Fibroblast of gingiva (primary cell): ENCODE data around the gene TMEM141.

ENCODE experiments used
- DNase-seq: peaks from one replicate; pipeline ENCODE4 v3.0.0-alpha.2; 2011; ENCODE audit warnings: low read depth

TMEM141 gene

DNA sequence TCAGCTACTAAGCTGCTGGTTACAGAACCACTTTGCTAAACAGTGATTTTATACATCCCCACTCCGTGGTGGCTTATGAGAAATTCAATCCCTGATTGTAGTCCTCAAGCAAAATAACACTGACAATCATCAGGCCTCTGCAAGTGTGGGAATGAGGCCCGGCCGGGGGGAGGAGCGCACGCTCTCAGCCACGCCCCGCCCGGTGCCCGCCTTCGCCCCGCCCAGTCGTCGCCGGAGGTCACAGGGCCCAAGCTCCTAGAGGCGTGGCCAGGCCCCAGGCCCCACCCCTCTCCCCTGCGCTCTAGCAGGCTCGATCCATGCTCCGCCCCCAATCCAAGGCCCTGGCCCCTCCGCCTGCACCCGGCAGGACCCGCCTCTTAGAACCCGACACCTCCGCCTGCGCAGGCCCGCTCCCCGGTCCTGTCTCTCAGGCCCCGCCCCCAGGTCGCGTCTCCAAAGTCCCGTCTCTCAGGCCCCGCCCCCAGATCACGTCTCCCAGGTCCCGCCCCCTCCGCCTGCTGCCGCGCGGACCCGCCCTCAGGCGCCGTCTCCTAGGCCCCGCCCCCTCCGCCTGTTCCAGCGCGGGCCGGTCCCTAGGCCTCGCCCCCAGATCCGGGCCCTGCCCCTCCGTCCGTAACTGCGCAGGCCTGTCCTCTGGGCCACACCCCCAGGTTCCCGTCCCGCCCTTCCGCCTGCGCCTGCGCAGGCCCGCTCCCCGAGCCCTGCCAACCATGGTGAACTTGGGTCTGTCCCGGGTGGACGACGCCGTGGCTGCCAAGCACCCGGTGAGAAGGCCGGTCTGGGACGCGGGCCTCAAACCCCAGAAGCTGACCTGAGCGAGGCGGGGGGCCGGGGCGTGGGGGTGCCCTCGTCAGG is at the start of gene TMEM141:
Gene TMEM141 (plus strand): TSS at position 705 of the 876 bp plus-strand sequence. CDS start 27 bp downstream, at position 732.
- peak; percentile 99 for DNase-seq

DNA sequence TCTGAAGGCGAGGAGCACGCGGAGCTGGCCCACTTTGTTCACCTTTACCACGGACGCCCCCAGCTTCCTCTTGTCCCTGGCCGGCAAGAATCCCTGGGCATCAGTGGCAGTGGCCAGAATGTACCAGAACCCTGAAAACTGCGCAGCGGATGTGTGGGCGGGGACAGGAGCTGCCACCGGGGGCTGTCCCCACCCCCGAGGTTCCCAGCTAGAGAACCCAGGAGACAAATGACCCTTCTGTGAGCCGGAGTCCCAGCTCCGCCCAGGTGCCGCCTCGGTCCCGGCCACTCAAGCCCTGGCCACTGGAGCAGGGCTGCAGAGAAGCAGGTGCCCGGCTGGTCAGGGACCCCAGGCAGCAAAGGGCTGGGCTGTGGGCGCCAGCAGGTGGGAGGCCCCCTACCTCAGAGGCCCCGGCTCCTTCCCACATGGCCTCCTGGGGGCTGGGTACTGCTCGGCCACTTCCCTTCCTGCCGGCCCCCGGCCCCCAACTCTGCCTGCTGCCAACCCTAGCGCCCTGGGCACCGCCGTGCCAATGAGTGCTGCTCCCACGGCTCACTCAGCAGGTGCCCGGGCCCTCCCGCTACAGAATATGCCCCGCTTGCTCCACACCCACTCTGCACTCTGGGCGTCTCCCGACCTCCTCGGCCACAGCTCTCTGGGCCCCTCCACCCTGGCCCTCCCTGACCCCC is 49.1 kb upstream of the TMEM141 start:
- DNase-seq: no peak

- no peak for DNase-seq
Measured at GRCh38 chr9:136742591-136743391, 48.4 kb upstream of the TMEM141 start, which contains the start of gene LCN10. Gene LCN10, minus strand, starts transcription at chr9:136742940. Its CDS starts 37 bp downstream, at chr9:136742903.

DNA sequence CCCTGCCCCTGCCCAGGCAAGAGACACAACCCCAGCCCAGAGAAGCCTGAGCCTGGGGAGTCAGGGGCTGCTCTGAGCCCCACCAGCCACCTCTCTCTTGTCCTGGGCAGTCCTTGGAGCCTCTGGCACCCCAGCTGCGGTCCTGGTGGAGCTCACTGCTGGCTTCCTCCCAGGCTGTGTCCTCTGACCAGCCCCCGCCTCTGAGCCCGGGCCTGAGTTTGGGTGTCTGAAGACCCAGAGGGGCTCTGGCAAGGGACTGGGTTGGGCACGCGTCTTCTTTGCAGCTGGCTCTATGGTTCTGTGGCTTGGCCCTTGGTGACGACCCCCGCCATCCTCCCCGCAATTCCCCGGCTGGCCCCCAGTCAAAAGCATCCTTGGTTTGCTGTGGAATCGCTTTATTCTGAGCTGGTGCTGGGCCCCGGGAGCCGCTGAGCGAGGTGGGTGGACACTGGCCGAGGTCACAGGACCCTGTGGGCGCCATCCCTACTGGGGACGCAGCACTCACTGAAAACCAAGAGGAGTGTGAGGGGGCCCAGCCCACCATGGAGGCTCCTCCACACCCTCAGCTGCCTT is 47.4 kb upstream of the TMEM141 start:
- DNase-seq: no peak

DNA sequence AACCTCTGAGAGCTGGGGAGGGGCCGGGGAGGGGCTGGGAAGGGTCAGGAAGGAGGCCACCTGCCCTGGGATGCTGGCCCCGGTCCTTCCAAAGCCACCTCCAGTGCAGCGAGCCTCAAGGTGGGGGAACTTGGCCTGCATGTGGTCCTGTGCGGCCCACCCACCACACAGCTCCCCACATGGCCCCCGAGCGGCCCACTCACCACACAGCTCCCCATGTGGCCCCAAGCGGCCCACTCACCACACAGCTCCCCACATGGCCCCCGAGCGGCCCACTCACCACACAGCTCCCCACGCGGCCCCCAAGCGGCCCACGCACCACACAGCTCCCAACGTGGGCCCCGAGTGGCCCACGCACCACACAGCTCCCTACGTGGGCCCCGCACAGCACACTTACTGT is 46.4 kb upstream of the TMEM141 start:
- no peak for DNase-seq

DNA sequence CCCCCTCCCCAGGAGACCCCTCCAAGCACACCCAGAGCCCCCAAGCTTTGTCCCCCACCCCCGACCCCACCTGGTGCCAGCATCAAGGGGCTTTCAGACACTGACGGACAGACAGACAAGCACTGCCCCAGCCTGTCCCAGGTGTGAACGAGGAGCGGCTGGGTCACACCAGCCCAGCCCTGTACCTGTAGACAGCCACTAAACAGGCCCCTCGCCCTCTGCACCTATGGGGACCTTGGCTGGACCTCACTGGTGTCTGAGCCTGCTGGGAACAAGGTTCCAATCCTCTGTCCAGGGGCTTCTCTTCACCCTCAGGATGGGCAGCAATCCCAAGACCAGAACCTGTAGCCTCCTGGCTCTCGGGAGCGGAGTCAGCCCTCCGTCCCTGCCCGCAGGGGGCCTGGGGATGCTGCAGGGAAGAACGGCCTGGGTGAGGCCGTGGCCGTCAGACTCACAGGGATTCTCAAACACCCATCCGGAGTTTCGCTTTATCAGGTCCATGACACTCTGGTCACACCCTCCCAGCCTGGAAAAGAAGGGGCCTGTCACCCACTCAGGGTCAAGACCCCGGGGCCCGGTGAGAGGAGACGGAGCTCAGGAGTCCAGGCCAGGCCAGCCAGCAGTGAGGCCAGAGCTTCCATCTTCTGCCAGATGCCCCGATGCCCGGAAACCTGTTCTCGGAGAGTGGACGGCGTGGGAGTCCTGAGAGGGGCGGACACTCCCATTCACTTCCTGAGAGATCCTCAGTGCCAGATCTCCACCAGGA is 45.6 kb upstream of the TMEM141 start:
- no peak for DNase-seq

DNA sequence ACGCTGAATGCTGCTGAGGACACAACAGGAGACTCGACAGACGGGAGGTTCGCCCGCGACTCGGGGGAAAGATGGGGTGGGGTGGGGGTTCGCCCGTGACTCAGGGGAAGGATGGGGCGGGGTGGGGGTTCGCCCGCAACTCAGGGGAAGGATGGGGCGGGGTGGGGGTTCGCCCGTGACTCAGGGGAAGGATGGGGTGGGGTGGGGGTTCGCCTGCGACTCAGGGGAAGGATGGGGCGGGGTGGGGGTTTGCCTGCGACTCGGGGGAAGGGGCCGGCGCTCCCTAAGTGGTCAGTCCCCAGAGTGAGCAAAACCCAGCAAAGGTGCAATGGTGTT is 45.0 kb upstream of the TMEM141 start:
- DNase-seq: no peak

GRCh38 chr9:136746621-136747020 is 44.5 kb upstream of the TMEM141 start:
- DNase-seq: no peak

GRCh38 chr9:136747161-136748060 is 43.7 kb upstream of the TMEM141 start:
- no peak for DNase-seq

GRCh38 chr9:136748201-136748600 is 42.9 kb upstream of the TMEM141 start, which contains the start of gene LCN6:
Gene LCN6, minus strand, starts transcription at chr9:136748525. Its CDS starts 42 bp downstream, at chr9:136748483.
- no peak for DNase-seq

DNA sequence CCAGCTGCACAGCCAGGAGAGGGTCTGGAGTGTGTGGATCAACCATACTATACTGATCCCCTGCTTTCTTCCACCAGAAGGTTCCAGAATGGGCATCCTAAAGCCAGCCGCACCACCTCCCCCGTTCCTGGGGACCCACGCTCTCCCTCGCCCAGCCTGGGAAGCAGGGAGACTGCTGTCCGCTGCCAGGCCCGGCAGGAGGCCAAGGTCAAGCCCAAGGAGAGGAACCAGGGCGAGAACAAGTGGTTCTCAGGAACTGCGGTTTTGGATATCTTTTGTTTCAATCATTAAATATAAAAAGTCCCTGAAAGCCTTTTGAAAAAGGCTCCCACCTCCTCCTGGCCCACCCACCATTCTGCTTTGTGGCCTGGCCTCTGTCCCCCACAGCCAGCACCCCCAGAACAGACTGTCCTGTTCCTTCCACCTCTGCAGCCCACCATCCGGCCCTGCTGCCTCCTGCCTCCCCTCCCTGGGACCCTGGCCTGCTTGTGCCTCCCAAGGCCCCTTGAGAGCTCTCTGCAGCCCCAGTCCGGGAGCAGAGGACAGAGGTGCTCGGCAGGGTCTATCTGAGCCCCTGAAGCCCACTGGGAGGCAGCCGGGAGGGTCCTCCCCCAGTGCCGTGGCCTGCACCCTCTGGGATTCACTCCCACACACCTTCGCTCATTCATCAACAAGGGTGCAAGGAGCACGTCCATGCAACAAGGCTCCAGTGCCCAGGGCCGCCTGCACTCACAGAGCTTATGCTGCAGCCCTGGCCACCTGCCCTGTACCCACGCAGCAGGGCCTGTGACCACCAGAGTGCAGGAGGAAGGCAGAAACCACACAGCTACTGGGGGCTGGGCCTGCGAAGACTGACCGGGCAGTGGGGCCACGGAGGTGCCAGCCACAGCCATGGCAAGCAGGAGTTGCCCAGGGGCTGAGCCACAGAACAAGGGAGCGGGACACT is 42.2 kb upstream of the TMEM141 start:
- DNase-seq: no peak

GRCh38 chr9:136750526-136750925 is 40.6 kb upstream of the TMEM141 start:
- DNase-seq: no peak

GRCh38 chr9:136751244-136751643 is 39.9 kb upstream of the TMEM141 start:
- no peak for DNase-seq

DNA sequence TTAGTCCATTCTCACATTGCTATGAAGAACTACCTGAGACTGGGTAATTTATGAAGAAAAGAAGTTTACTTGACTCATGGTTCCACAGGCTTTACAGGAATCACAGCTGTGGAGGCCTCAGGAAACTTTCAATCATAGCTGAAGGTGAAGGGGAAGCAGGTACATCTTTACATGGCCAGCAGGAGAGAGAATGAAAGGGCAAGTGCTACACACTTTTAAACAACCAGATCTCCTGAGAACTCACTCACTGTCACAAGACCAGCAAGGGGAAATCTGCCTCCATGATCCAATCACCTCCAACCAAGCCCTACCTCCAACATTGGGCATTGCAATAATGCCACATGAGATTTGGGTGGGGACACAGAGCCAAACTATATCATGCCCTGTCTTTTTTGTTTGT is 39.3 kb upstream of the TMEM141 start:
- no peak for DNase-seq

DNA sequence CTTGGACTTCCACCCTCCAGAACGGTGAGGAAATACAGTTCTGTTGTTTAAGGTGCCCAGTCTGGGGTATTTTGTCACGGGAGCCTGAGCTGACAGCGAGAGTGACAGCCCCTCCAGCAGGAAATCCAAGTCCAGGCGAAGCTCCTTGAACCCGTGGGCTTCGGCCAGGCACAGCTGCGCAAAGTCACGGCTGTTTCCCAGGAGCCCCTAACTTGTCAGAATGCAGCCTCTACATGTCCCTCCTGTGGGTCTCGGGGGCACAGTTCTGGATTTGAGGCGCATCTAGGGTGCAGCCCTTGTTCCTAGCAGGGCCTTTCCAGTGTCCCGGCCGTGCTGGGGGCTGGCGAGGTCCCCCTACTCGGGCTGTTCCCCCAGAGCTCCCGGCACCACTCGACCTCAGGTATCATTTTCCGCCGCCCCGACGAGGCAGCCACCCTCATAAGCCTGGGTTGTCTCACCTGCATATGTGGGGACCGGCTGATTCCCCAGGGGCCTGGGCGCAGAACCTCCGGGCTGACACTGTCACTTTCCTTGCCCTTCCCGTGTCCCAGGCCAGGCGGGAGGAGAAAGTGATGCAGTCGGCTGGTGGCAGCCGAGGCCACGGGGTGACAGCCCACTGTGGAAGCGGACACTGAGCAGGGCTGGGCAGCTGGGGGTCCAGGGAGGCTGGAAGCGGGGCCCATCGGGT is 37.6 kb upstream of the TMEM141 start:
- no peak for DNase-seq

GRCh38 chr9:136754059-136754572 is 37.0 kb upstream of the TMEM141 start:
- no peak for DNase-seq

DNA sequence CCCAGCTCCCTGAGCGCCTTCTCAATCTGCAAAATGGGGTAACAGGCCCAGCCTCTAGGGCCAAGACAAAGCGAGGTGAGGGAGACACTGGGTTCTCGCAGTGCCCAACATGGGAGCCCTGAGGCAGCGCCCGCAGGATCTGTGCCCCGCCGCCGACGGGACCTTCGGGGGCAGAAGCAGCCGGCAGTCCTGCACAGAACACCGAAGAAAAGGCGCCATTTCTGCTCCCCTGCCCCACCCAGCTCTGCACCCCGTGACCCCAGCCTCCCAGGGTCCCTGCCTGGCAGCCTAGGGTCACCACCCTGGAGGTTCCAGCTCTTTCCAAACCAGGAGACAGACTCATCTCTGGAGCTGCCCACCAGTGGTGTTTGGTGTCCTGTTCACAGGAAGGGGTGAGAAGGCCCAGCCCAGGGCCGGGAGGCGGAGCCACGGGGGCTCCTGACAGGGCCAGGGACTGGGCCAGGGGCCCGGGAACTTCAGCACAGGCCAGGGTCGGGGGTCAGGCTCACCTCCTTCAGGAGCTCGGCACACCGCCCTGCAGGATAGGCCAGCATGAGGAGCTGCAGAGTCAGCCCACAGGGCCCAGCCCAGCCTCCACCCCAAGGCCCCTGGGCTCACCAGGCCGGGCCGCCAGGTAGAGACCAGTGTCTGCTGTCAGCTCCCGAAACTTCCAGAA is 36.4 kb upstream of the TMEM141 start:
- DNase-seq: no peak
